Fibroblast of lung (primary cell): ENCODE data around the gene NME2. TPM values are rescaled to one million over a fixed set of nuclear protein-coding genes. Genes with fewer than 3 reads are reported as not detected.

Source experiments
- DNase-seq, 2 donors: peaks; one replicate each; pipeline versions ENCODE4 v3.0.0 to v3.0.0-alpha.2; 2010; ENCODE audit warnings: low read depth in 2 of 2
- H2AFZ ChIP-seq: 2 replicates; pipeline ENCODE4 v1.5.1; 2012; ENCODE audit warnings: low read length, control low read depth, inconsistent platforms
- H3K27ac ChIP-seq: 2 replicates; pipeline ENCODE4 v1.5.1; 2011; ENCODE audit warnings: low read length, control low read depth; ENCODE audit not compliant: insufficient read depth
- H3K27me3 ChIP-seq: 2 replicates; pipeline ENCODE4 v1.5.1; 2011; ENCODE audit warnings: mild to moderate bottlenecking, low read length; ENCODE audit not compliant: control insufficient read depth, insufficient read depth
- H3K36me3 ChIP-seq: 2 replicates; pipeline ENCODE4 v1.5.1; 2011; ENCODE audit warnings: low read length; ENCODE audit not compliant: control insufficient read depth, insufficient read depth
- H3K4me1 ChIP-seq: 2 replicates; pipeline ENCODE4 v1.5.1; 2011; ENCODE audit warnings: low read length; ENCODE audit not compliant: control insufficient read depth, insufficient read depth; ENCODE audit errors: extremely low read depth
- H3K4me2 ChIP-seq: 2 replicates; pipeline ENCODE4 v1.5.1; 2011; ENCODE audit warnings: low read length, control low read depth; ENCODE audit not compliant: insufficient read depth; ENCODE audit errors: extremely low read depth
- H3K4me3 ChIP-seq, 4 experiments: fragments of 200-600 bp in 1 of 4; sonication (generic) in 1 of 4; replicated peaks in 1 of 4; 2 replicates each; pipeline ENCODE4 v1.5.1; 2011 to 2016; ENCODE audit warnings: low read length in 4 of 4, low read depth in 3 of 4, mild to moderate bottlenecking in 3 of 4, control low read depth in 2 of 4, inconsistent platforms in 1 of 4, mixed read lengths in 1 of 4; ENCODE audit not compliant: insufficient read depth in 1 of 4; ENCODE audit errors: control extremely low read depth in 1 of 4
- H3K79me2 ChIP-seq: 2 replicates; pipeline ENCODE4 v1.5.1; 2012; ENCODE audit warnings: mild to moderate bottlenecking, low read length, inconsistent platforms; ENCODE audit not compliant: control insufficient read depth, insufficient read depth
- H3K9ac ChIP-seq: 2 replicates; pipeline ENCODE4 v1.5.1; 2011; ENCODE audit warnings: mild to moderate bottlenecking, low read length, control low read depth; ENCODE audit not compliant: insufficient read depth
- H3K9me3 ChIP-seq: 2 replicates; pipeline ENCODE4 v1.5.1; 2012; ENCODE audit warnings: low read depth, low read length; ENCODE audit not compliant: control insufficient read depth, insufficient read depth
- H4K20me1 ChIP-seq: 2 replicates; pipeline ENCODE4 v1.5.1; 2011; ENCODE audit warnings: low read length; ENCODE audit not compliant: control insufficient read depth, insufficient read depth; ENCODE audit errors: extremely low read depth
- EZH2 ChIP-seq: IDR thresholded peaks from 2 replicates; pipeline ENCODE4 v1.5.1; 2012; ENCODE audit warnings: low read length, control low read depth, mild to moderate bottlenecking; ENCODE audit errors: missing control alignments
- polyA plus RNA-seq, 2 donors: library from polyadenylated mRNA; depleted of rRNA in 1 of 2; stranded (reverse) in 1 of 2; unstranded in 1 of 2; fragments of >200 nt; gene quantifications; 2 replicates each; pipeline ENCODE4 v1.2.1, GENCODE V29; 2011 to 2012; ENCODE audit warnings: missing spikeins in 1 of 2
- total RNA-seq: library from RNA; depleted of rRNA; stranded (reverse); fragments of >200 nt; gene quantifications from 2 replicates; pipeline ENCODE4 v1.2.1, GENCODE V29; 2014
- TF ChIP-seq, protein P1 (sequence below), 2 donors: IDR thresholded peaks in 1 of 2; conservative IDR thresholded peaks in 1 of 2; 1 replicate in 1 of 2; 2 replicates in 1 of 2; pipeline ENCODE4 v1.5.1; 2011 to 2012; ENCODE audit warnings: low read length in 2 of 2, control low read depth in 1 of 2, inconsistent platforms in 1 of 2, low read depth in 1 of 2, mild to moderate bottlenecking in 1 of 2

NME2 gene
- total and polyA plus RNA-seq, 2 donors (not counting 1 experiment from before 2014, with no cell fraction given): 605 to 799 TPM

DNA sequence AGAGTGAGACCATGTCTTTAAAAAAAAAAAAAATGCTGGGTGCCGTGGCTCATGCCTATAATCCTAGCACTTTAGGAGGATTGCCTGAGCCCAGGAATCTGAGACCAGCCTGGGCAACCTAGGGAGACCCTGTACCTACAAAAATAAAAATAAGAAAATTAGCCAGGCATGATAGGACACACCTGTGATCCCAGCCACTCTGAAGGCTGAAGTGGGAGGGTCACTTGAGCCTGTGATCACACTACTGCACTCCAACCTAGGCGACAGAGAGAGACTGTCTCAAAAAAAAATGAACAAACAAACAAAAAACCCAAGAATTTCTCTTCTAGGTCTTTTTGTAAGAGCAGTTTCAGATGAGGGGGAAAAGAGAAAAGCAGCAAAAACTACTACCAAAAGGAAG is 34.6 kb downstream of the NME2 start:
- TF ChIP-seq, protein P1, sequence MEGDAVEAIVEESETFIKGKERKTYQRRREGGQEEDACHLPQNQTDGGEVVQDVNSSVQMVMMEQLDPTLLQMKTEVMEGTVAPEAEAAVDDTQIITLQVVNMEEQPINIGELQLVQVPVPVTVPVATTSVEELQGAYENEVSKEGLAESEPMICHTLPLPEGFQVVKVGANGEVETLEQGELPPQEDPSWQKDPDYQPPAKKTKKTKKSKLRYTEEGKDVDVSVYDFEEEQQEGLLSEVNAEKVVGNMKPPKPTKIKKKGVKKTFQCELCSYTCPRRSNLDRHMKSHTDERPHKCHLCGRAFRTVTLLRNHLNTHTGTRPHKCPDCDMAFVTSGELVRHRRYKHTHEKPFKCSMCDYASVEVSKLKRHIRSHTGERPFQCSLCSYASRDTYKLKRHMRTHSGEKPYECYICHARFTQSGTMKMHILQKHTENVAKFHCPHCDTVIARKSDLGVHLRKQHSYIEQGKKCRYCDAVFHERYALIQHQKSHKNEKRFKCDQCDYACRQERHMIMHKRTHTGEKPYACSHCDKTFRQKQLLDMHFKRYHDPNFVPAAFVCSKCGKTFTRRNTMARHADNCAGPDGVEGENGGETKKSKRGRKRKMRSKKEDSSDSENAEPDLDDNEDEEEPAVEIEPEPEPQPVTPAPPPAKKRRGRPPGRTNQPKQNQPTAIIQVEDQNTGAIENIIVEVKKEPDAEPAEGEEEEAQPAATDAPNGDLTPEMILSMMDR (conservative IDR thresholded peaks at IDR 0.05 in 1 of 2, IDR thresholded peaks at IDR 0.05 in 1 of 2; ENCODE audit: low read depth in 1 of 2, low read length in 2 of 2): no peak
- TF ChIP-seq EZH2: no peak
- Histone ChIP-seq H3K79me2 (no peaks in the 10 kb centered on the region), H3K4me1 (no peaks in the 10 kb centered on the region), H4K20me1 (no peaks in the 10 kb centered on the region), H2AFZ (no peak overlapping the region), H3K36me3 (no peaks in the 10 kb centered on the region), H3K9me3 (no peaks in the 10 kb centered on the region), H3K27me3 (no peaks in the 10 kb centered on the region), H3K4me3 (no peak overlapping the region), H3K4me2 (no peak overlapping the region), H3K27ac (no peak overlapping the region), H3K9ac (no peak overlapping the region)
- DNase-seq: no peak

DNA sequence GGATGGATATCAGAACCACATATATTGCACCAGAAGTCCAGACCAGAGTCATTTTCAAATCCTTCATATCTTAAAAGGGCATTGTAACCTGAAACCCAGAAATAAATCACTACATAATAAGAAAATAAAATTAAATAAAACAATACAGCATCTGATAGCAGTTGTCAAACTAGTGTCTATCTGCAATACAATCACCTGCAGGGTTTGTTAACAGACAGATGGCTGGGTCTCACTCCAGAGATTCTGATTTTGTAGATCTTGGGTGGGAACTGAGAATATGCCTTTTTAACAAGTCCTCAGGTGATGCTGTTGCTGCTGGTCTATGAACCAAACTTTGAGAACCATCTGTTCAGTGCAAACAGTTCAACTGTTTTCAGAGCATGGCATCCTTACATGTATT is 37.6 kb downstream of the NME2 start:
- peaks cover 4% of the 10 kb centered on the region for H3K36me3 ChIP-seq

DNA sequence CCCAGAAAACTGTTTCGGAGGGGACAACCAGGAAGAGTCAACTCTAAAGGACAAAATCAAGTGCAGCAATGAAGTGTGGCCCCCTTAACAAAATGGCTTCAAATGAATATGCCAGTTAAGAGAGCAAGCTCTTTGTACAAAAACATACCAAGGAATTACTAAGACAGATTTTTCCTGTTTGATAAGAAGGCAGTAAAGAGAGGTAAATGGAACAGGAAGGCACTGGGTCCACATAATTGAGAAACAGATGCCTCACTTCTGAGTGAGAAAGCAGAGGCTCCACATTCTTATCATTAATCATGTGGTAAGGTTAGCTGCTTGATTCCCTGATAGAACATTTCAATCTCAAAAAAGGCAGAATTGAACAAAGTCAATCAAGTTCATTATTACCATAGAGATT is 48.7 kb downstream of the NME2 start:
- Histone ChIP-seq H3K4me2 (no peak overlapping the region), H3K9ac (no peak overlapping the region), H3K79me2 (no peaks in the 10 kb centered on the region), H2AFZ (no peak overlapping the region), H3K36me3 (peaks cover 4% of the 10 kb centered on the region), H3K9me3 (no peaks in the 10 kb centered on the region), H3K4me1 (no peaks in the 10 kb centered on the region), H3K4me3 (no peak overlapping the region), H4K20me1 (no peaks in the 10 kb centered on the region), H3K27me3 (no peaks in the 10 kb centered on the region), H3K27ac (no peak overlapping the region)
- no peak for DNase-seq
- TF ChIP-seq, protein P1 (conservative IDR thresholded peaks at IDR 0.05 in 1 of 2, IDR thresholded peaks at IDR 0.05 in 1 of 2; ENCODE audit: low read depth in 1 of 2, low read length in 2 of 2): no peak
- TF ChIP-seq EZH2: no peak

More for the DNA sequence above, 37.6 kb downstream of the NME2 start:
- Histone ChIP-seq H3K4me2 (no peak overlapping the region), H2AFZ (no peak overlapping the region), H3K9ac (no peak overlapping the region), H3K27ac (no peak overlapping the region), H3K4me1 (no peaks in the 10 kb centered on the region), H4K20me1 (no peaks in the 10 kb centered on the region), H3K79me2 (no peaks in the 10 kb centered on the region), H3K4me3 (no peak overlapping the region), H3K9me3 (no peaks in the 10 kb centered on the region), H3K27me3 (no peaks in the 10 kb centered on the region)
- TF ChIP-seq, protein P1 (conservative IDR thresholded peaks at IDR 0.05 in 1 of 2, IDR thresholded peaks at IDR 0.05 in 1 of 2; ENCODE audit: low read depth in 1 of 2, low read length in 2 of 2): no peak
- no peak for TF ChIP-seq EZH2
- DNase-seq: no peak
